ENCODE measurements around the gene CBARP. TPM values are rescaled to one million over a fixed set of nuclear protein-coding genes. Genes with fewer than 3 reads are reported as not detected.
"Not testable (repeated sequence)": the region's sequence is repeated elsewhere in the genome, so short reads cannot be mapped to it uniquely, and the experiment has no call there.

CBARP gene
- total and polyA plus RNA-seq, 9 donors, result 0.45 to 21.1 (median 1.6) TPM; not detected in 1

DNA sequence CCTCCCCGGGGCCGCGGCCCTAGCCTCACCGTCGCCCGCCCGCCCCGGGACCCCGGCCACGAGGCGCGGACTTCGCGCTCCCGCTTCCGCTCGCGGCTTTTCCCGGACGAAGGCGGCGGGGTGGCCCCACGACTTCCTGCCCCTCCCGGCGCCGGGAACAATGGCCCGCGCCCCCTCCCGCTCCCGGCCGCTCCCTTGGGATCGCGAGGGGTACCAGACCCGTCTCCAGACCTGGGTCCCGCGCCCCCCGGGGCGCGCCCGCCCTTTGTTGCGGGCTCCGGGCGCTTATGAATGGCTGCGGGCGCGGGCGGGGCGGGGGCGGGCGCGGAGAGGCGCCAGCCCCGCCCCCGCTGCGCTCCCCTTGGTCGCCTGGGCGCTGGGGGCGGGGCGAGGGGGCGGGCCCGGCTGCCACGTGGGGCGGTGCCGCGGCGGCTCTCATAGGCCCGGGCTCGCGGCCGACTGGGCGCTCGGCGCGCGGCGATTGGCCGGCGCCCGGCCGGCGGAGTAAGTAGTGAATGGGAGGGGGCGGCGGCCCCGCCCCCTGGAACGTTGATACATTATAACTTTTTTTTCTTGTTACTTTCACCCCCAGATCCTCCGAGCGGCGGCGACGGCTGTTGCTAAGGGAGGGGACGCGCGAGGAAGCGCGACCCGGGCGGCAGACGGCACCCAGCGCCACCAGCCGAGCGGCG, 11.6 kb upstream of the CBARP start:
- peak overlapping the region; percentile 77 for H3K4me3 ChIP-seq
- peaks cover 33% of the 10 kb centered on the region for H3K4me1 ChIP-seq (ENCODE audit: insufficient read depth)
- H3K27ac ChIP-seq, result peak overlapping the region; percentile 99
- intact Hi-C loops (cut with DNase I), result loop anchor here in 1 of 4 donors (10.0 kb wide), 2 partner anchors 225 to 795 kb away; partner anchors contain the start of genes CNN2, RNU6-2 and TMEM259
- no peaks in the 10 kb centered on the region for H3K27me3 ChIP-seq
- no peaks in the 10 kb centered on the region for H3K9me3 ChIP-seq
- DNase-seq, result peak; percentile 91 to 96 (median 94)
- H3K36me3 ChIP-seq, result no peaks in the 10 kb centered on the region
- 0 to 1% (median 0%) methylated on average over 66 to 102 of the region's 102 CpGs for WGBS, 3 donors
- TF ChIP-seq POLR2A (IDR thresholded peaks at IDR 0.05) (peak; percentile 93), EP300 (IDR thresholded peaks at IDR 0.05) (peak; percentile 72)
- TF ChIP-seq, protein P1, sequence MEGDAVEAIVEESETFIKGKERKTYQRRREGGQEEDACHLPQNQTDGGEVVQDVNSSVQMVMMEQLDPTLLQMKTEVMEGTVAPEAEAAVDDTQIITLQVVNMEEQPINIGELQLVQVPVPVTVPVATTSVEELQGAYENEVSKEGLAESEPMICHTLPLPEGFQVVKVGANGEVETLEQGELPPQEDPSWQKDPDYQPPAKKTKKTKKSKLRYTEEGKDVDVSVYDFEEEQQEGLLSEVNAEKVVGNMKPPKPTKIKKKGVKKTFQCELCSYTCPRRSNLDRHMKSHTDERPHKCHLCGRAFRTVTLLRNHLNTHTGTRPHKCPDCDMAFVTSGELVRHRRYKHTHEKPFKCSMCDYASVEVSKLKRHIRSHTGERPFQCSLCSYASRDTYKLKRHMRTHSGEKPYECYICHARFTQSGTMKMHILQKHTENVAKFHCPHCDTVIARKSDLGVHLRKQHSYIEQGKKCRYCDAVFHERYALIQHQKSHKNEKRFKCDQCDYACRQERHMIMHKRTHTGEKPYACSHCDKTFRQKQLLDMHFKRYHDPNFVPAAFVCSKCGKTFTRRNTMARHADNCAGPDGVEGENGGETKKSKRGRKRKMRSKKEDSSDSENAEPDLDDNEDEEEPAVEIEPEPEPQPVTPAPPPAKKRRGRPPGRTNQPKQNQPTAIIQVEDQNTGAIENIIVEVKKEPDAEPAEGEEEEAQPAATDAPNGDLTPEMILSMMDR (IDR thresholded peaks at IDR 0.05), result no peak

DNA sequence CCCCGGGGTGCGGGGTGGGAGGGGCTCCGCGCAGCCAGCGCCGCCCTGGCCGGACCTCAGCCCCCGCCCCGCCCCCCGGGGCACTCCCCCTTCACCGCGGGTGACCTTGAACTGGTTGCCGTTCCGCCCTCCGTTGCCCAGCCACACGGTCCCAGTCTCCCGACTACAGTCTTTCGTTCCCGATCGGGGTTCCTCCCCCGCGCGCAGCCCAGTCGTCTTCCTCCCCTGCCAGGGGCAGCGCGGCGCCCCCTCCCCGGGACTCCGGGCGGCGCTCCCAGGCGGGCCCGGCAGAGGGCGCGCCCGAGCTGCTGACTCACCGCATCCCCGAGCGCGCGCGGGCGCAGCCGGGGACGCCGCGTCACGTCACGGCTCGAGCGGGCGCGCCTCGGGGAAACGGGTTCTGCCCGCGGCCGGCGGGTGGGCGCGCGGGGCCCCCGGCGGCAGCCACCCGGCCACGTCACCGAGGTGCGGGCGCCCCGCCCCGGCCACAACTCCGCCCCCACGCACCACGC, 11.0 kb upstream of the CBARP start:
- peak; percentile 92 to 96 (median 95) for DNase-seq
- no peaks in the 10 kb centered on the region for H3K36me3 ChIP-seq
- H3K27me3 ChIP-seq, result no peaks in the 10 kb centered on the region
- H3K4me3 ChIP-seq, result peak overlapping the region; percentile 77
- peak overlapping the region; percentile 99 for H3K27ac ChIP-seq
- peaks cover 28% of the 10 kb centered on the region for H3K4me1 ChIP-seq (ENCODE audit: insufficient read depth)
- intact Hi-C loops (cut with DNase I), result loop anchor here in 1 of 4 donors (10.0 kb wide), 2 partner anchors 224 to 796 kb away; partner anchors contain the start of genes CNN2, RNU6-2 and TMEM259
- 0 to 1% (median 1%) methylated on average over 21 to 74 of the region's 74 CpGs for WGBS, 3 donors
- H3K9me3 ChIP-seq, result no peaks in the 10 kb centered on the region
- TF ChIP-seq, protein P1 (IDR thresholded peaks at IDR 0.05), result peak; percentile 77 to 99 (median 98)
- TF ChIP-seq POLR2A (IDR thresholded peaks at IDR 0.05), result no peak

DNA sequence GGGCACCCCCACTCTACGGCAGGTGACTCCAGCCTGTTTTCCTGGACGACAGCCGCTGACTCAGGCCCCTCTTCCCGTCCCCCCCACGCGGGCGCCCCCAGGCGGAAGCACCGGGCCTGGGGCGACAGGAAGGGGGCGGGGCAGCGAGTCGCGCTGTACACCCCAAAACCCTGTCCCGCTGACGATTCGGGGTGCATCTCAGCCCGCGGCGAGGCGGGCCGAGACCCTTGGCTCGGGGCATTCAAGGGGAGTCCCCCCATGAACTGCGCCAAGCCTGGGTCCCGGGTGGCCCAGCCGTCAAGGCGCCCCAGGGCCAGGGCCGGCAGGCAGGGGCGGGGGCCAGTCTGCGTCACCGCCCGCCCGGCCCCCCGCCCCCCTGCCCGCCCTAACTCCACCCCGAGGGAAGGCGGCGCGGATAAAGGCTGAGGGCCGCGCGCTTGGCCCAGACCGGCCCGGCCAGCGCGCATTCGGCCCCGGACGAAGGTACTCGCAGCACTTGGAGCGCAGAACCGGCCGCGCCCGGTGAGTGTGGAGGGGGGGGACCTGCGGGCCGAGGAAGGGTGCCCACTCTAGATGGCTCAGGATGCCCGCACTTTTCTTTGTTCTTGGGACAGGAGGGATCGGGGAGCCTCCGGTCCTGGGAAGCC, 10.5 kb upstream of the CBARP start, which contains the start of gene MIDN:
Gene MIDN (plus strand): TSS at position 445 of the 647 bp plus-strand sequence. CDS start 1,714 bp downstream, outside the sequence.
- H3K27me3 ChIP-seq, result no peaks in the 10 kb centered on the region
- H3K9me3 ChIP-seq, result no peaks in the 10 kb centered on the region
- TF ChIP-seq, protein P1 (IDR thresholded peaks at IDR 0.05), result peak in 1 of 3 donors; percentile 53
- TF ChIP-seq POLR2A (IDR thresholded peaks at IDR 0.05) (peak; percentile 88), EP300 (IDR thresholded peaks at IDR 0.05) (peak; percentile 40)
- H3K4me1 ChIP-seq (ENCODE audit: insufficient read depth), result peaks cover 23% of the 10 kb centered on the region
- no peaks in the 10 kb centered on the region for H3K36me3 ChIP-seq
- H3K27ac ChIP-seq, result peak within 1 kb of the TSS; percentile 99
- WGBS, 3 donors, result 3 to 4% (median 3%) methylated on average over 35 to 60 of the region's 60 CpGs
- H3K4me3 ChIP-seq, result peak within 1 kb of the TSS; percentile 77
- intact Hi-C loops (cut with DNase I), result loop anchor here in 1 of 4 donors (10.0 kb wide), 2 partner anchors 223 to 797 kb away; partner anchors contain the start of genes CNN2, RNU6-2 and TMEM259
- peak; percentile 88 to 92 (median 90) for DNase-seq

DNA sequence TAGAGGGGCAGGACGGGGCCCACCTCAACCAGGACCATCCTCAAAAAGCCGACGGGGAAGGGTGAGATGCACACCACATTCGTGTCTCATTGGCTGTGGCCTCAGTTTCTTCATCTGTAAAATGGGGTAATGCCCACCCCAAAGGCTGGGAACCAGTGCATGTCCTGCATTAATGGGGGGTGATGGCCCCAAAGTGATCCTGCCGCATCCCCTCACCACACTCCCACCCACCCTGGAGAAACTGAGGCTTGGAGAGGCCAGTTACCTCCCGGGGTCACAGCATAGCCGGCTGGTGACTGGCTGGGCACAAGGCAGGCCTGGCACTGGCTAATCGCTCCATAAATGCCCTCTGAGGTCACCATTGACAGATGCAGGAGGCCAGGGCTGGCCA, 9.9 kb upstream of the CBARP start:
- 67 to 70% (median 69%) methylated on average over 8 of the region's 8 CpGs for WGBS, 3 donors
- DNase-seq, result peak in 1 of 5 donors; percentile 47
- TF ChIP-seq EP300 (IDR thresholded peaks at IDR 0.05), result no peak
- TF ChIP-seq, protein P1 (IDR thresholded peaks at IDR 0.05), result no peak
- no peak for TF ChIP-seq POLR2A (IDR thresholded peaks at IDR 0.05)
- peak overlapping the region; percentile 99 for H3K27ac ChIP-seq
- H3K36me3 ChIP-seq, result no peaks in the 10 kb centered on the region
- no peaks in the 10 kb centered on the region for H3K27me3 ChIP-seq
- intact Hi-C loops (cut with DNase I), result loop anchor here in 1 of 4 donors (10.0 kb wide), 2 partner anchors 223 to 797 kb away; partner anchors contain the start of genes CNN2, RNU6-2 and TMEM259
- peak overlapping the region; percentile 77 for H3K4me3 ChIP-seq
- H3K4me1 ChIP-seq (ENCODE audit: insufficient read depth), result peaks cover 23% of the 10 kb centered on the region
- no peaks in the 10 kb centered on the region for H3K9me3 ChIP-seq

DNA sequence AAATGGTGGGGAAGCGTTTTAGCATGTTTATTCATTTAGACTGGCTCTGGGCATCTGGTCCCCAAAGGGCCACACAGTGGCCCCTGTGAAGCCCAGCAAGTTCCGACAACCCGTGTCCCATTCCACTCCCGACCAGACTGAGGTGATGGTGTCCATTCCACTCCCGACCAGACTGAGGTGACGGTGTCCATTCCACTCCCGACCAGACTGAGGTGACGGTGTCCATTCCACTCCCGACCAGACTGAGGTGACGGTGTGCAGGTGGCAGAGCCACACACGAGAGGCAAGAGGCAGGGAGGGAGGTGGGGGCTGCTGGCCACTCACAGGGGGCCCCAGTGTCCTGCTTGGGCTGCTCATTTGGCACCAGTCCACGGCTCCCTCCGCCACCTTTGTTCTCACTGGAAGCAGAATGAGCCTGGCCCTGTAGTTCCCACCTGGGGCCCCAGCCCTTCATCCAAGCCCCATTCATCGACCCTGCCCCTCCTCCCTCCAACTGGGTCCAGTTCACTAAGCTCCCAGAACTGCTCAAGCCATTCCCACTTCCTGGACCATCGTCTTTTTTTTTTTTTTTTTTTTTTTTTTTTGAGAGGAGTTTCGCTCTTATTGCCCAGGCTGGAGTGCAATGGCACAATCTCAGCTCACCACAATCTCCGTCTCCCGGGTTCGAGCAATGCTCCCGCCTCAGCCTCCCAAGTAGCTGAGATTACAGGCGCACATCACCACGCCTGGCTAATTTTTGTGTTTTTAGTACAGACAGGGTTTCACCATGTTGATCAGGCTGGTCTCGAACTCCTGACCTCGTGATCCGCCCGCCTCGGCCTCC, 8.7 kb upstream of the CBARP start:
- intact Hi-C loops (cut with DNase I), result loop anchor here in 1 of 4 donors (10.0 kb wide), 2 partner anchors 222 to 798 kb away; partner anchors contain the start of genes CNN2, RNU6-2 and TMEM259
- H3K4me3 ChIP-seq, result not testable (repeated sequence)

More for the DNA sequence above, 8.7 kb upstream of the CBARP start:
- not testable (repeated sequence) for H3K36me3 ChIP-seq, H3K27me3 ChIP-seq, H3K9me3 ChIP-seq
- WGBS, 3 donors, result 67 to 78% (median 76%) methylated on average over 24 to 27 of the region's 27 CpGs
- DNase-seq, result peak; percentile 73 to 83 (median 80)
- Histone ChIP-seq H3K27ac (peak overlapping the region; percentile 86 to 92), H3K4me1 (ENCODE audit: insufficient read depth) (peaks cover 20% of the 10 kb centered on the region)

All from ovary (tissue), 9 donors.